ENCODE measurements around the gene CCND3. TPM values are rescaled to one million over a fixed set of nuclear protein-coding genes. Genes with fewer than 3 reads are reported as not detected.

CCND3 gene
- total RNA-seq, 1 experiment from 2014 or later, result 75.1 TPM

- no peaks in the 10 kb centered on the region for H3K27me3 ChIP-seq (ENCODE audit: insufficient read depth, low read depth)
- no peak for DNase-seq
- intact Hi-C loops (cut with micrococcal nuclease; ENCODE audit: unreplicated experiment), result loop anchor here (5.0 kb wide), 2 partner anchors 136 to 156 kb away; partner anchors contain the start of gene PRICKLE4
- H3K9me2 ChIP-seq (ENCODE audit: insufficient read depth), result no peaks in the 10 kb centered on the region
- H3K79me2 ChIP-seq (ENCODE audit: low read depth), result peaks cover 15% of the 10 kb centered on the region
- peaks cover 51% of the 10 kb centered on the region for H3F3A ChIP-seq (ENCODE audit: insufficient read depth, low read depth)
- ChIA-PET POLR2A (ENCODE audit: unreplicated experiment) (no interaction called here), CTCF (interaction anchor here (1.0 kb wide), 2 partner anchors 106 to 276 kb away, joined by 3 to 4 read pairs; no protein-coding TSS in a partner anchor)
- no peak overlapping the region for H3K4me3 ChIP-seq
- no peak for TF ChIP-seq EZH2 (IDR thresholded peaks at IDR 0.05; ENCODE audit: low read depth)
- TF ChIP-seq, protein P1, sequence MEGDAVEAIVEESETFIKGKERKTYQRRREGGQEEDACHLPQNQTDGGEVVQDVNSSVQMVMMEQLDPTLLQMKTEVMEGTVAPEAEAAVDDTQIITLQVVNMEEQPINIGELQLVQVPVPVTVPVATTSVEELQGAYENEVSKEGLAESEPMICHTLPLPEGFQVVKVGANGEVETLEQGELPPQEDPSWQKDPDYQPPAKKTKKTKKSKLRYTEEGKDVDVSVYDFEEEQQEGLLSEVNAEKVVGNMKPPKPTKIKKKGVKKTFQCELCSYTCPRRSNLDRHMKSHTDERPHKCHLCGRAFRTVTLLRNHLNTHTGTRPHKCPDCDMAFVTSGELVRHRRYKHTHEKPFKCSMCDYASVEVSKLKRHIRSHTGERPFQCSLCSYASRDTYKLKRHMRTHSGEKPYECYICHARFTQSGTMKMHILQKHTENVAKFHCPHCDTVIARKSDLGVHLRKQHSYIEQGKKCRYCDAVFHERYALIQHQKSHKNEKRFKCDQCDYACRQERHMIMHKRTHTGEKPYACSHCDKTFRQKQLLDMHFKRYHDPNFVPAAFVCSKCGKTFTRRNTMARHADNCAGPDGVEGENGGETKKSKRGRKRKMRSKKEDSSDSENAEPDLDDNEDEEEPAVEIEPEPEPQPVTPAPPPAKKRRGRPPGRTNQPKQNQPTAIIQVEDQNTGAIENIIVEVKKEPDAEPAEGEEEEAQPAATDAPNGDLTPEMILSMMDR (conservative IDR thresholded peaks at IDR 0.05), result no peak
- H3K36me3 ChIP-seq (ENCODE audit: low read depth), result 0 out of 2 replicates have a peak, but pooled peaks cover 6% of the 10 kb centered on the region
- peaks cover 34% of the 10 kb centered on the region for H3K4me1 ChIP-seq (replicated peaks; ENCODE audit: insufficient read depth)
- peaks cover 17% of the 10 kb centered on the region; the same call in 1 of the 2 replicates for H4K20me1 ChIP-seq (ENCODE audit: insufficient read depth)
- no peak overlapping the region for H3K27ac ChIP-seq
- BruUV-seq (replicated peaks), result no TSS peak
- H3K4me2 ChIP-seq, result no peak overlapping the region
- H3K9me3 ChIP-seq (ENCODE audit: insufficient read depth, low read depth), result no peaks in the 10 kb centered on the region
- H2AFZ ChIP-seq, result no peak overlapping the region
Observed at GRCh38 chr6:41938590-41939175, 2.9 kb downstream of the CCND3 start.

GRCh38 chr6:41937861-41938574, 3.6 kb downstream of the CCND3 start:
- intact Hi-C loops (cut with micrococcal nuclease; ENCODE audit: unreplicated experiment), result loop anchor here (5.0 kb wide), 2 partner anchors 136 to 156 kb away; partner anchors contain the start of gene PRICKLE4
- BruUV-seq (replicated peaks), result no TSS peak

DNA sequence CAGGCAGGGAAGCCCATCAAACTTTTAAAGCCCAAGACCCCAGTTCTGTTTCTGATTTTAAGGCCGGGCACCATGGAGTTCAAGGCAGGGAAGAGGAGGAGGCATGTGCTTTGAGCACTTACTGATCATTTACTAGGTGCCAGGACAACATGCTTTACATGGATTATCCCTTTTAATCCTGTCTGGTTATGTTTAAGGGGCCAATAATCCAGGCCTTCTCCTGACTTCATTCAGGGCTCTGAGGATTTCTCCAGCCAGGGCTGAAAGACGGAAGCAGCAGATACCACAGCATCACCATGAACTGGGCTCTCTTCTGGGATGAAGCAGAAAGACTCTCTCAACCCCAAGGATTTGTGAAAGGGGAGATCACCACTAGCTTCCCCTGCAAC, 4.1 kb downstream of the CCND3 start:
- intact Hi-C loops (cut with micrococcal nuclease; ENCODE audit: unreplicated experiment), result loop anchor here (5.0 kb wide), 2 partner anchors 135 to 155 kb away; partner anchors contain the start of gene PRICKLE4
- Histone ChIP-seq H3K9me2 (ENCODE audit: insufficient read depth) (no peaks in the 10 kb centered on the region), H3K27me3 (ENCODE audit: insufficient read depth, low read depth) (no peaks in the 10 kb centered on the region), H3F3A (ENCODE audit: insufficient read depth, low read depth) (peaks cover 54% of the 10 kb centered on the region), H3K4me2 (no peak overlapping the region), H3K9me3 (ENCODE audit: insufficient read depth, low read depth) (no peaks in the 10 kb centered on the region), H3K4me3 (no peak overlapping the region), H3K79me2 (ENCODE audit: low read depth) (peaks cover 15% of the 10 kb centered on the region), H4K20me1 (ENCODE audit: insufficient read depth) (peaks cover 17% of the 10 kb centered on the region; the same call in 1 of the 2 replicates), H3K4me1 (replicated peaks; ENCODE audit: insufficient read depth) (peaks cover 24% of the 10 kb centered on the region), H3K36me3 (ENCODE audit: low read depth) (0 out of 2 replicates have a peak, but pooled peaks cover 6% of the 10 kb centered on the region), H2AFZ (no peak overlapping the region), H3K27ac (no peak overlapping the region)
- BruUV-seq (replicated peaks), result no TSS peak
- ChIA-PET POLR2A (ENCODE audit: unreplicated experiment) (no interaction called here), CTCF (no interaction called here)
- no peak for TF ChIP-seq EZH2 (IDR thresholded peaks at IDR 0.05; ENCODE audit: low read depth)
- TF ChIP-seq, protein P1 (conservative IDR thresholded peaks at IDR 0.05), result no peak
- DNase-seq, result no peak

More at GRCh38 chr6:41937861-41938574, 3.6 kb downstream of the CCND3 start:
- H3K27ac ChIP-seq, result no peak overlapping the region
- DNase-seq, result no peak
- TF ChIP-seq, protein P1 (conservative IDR thresholded peaks at IDR 0.05), result no peak
- ChIA-PET POLR2A (ENCODE audit: unreplicated experiment) (no interaction called here), CTCF (no interaction called here)
- H3K4me3 ChIP-seq, result no peak overlapping the region
- H3K36me3 ChIP-seq (ENCODE audit: low read depth), result 0 out of 2 replicates have a peak, but pooled peaks cover 6% of the 10 kb centered on the region
- H4K20me1 ChIP-seq (ENCODE audit: insufficient read depth), result peaks cover 17% of the 10 kb centered on the region; the same call in 1 of the 2 replicates
- H3K4me2 ChIP-seq, result no peak overlapping the region
- H3K79me2 ChIP-seq (ENCODE audit: low read depth), result peaks cover 15% of the 10 kb centered on the region
- peaks cover 54% of the 10 kb centered on the region for H3F3A ChIP-seq (ENCODE audit: insufficient read depth, low read depth)
- H2AFZ ChIP-seq, result no peak overlapping the region
- no peaks in the 10 kb centered on the region for H3K27me3 ChIP-seq (ENCODE audit: insufficient read depth, low read depth)
- no peaks in the 10 kb centered on the region for H3K9me3 ChIP-seq (ENCODE audit: insufficient read depth, low read depth)
- peaks cover 29% of the 10 kb centered on the region for H3K4me1 ChIP-seq (replicated peaks; ENCODE audit: insufficient read depth)
- H3K9me2 ChIP-seq (ENCODE audit: insufficient read depth), result no peaks in the 10 kb centered on the region
